ENCODE data around the gene TAOK1. TPM values are rescaled to one million over a fixed set of nuclear protein-coding genes. Genes with fewer than 3 reads are reported as not detected.

Gene TAOK1
- total RNA-seq, 1 donor = 70.4 TPM

GRCh38 chr17:29576214-29577000 lies 186.2 kb downstream of the TAOK1 start:
- H3K4me3 ChIP-seq (ENCODE audit: low read depth, low read length) = no peak overlapping the region
- DNase-seq (ENCODE audit: low read depth) = no peak

DNA sequence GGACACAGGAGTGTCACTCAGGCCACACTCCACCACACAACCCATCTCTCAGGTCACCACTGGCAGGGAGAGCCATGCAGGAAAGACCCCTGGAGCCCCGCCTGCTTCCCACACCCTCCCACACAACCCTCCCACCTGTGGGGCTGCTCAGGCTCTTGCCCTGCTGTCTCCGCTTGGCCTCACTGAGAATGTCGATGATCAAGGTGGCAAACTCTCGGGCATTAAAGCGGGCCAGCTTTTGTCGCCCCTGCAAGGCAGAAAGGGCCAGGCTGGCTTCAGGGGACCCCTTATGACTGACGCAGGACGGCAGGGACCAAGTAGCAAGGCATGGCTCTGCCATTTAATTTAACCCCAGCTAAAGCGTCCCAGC lies 186.8 kb downstream of the TAOK1 start:
- no peak overlapping the region for H3K4me3 ChIP-seq (ENCODE audit: low read depth, low read length)
- TF ChIP-seq, protein P1, sequence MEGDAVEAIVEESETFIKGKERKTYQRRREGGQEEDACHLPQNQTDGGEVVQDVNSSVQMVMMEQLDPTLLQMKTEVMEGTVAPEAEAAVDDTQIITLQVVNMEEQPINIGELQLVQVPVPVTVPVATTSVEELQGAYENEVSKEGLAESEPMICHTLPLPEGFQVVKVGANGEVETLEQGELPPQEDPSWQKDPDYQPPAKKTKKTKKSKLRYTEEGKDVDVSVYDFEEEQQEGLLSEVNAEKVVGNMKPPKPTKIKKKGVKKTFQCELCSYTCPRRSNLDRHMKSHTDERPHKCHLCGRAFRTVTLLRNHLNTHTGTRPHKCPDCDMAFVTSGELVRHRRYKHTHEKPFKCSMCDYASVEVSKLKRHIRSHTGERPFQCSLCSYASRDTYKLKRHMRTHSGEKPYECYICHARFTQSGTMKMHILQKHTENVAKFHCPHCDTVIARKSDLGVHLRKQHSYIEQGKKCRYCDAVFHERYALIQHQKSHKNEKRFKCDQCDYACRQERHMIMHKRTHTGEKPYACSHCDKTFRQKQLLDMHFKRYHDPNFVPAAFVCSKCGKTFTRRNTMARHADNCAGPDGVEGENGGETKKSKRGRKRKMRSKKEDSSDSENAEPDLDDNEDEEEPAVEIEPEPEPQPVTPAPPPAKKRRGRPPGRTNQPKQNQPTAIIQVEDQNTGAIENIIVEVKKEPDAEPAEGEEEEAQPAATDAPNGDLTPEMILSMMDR (IDR thresholded peaks at IDR 0.05; ENCODE audit: insufficient read depth, low read depth, low read length) = no peak
- no peak for DNase-seq (ENCODE audit: low read depth)

More at GRCh38 chr17:29576214-29577000, 186.2 kb downstream of the TAOK1 start:
- TF ChIP-seq, protein P1 (IDR thresholded peaks at IDR 0.05; ENCODE audit: insufficient read depth, low read depth, low read length) = no peak

- H3K4me3 ChIP-seq (ENCODE audit: low read depth, low read length) = no peak overlapping the region
- TF ChIP-seq, protein P1 (IDR thresholded peaks at IDR 0.05; ENCODE audit: insufficient read depth, low read depth, low read length) = no peak
- no peak for DNase-seq (ENCODE audit: low read depth)
Measured at GRCh38 chr17:29577385-29578211, 187.4 kb downstream of the TAOK1 start.

- no peak for DNase-seq (ENCODE audit: low read depth)
- no peak overlapping the region for H3K4me3 ChIP-seq (ENCODE audit: low read depth, low read length)
- TF ChIP-seq, protein P1 (IDR thresholded peaks at IDR 0.05; ENCODE audit: insufficient read depth, low read depth, low read length) = no peak
Measured at GRCh38 chr17:29578626-29579485, 188.7 kb downstream of the TAOK1 start.

GRCh38 chr17:29579866-29580771 lies 190.0 kb downstream of the TAOK1 start:
- no peak overlapping the region for H3K4me3 ChIP-seq (ENCODE audit: low read depth, low read length)
- TF ChIP-seq, protein P1 (IDR thresholded peaks at IDR 0.05; ENCODE audit: insufficient read depth, low read depth, low read length) = peak; percentile 82
- peak; percentile 79 for DNase-seq (ENCODE audit: low read depth)

Measured in fibroblast of villous mesenchyme (primary cell).